Measurements from ENCODE around the gene TRIM65. TPM values are rescaled to one million over a fixed set of nuclear protein-coding genes. Genes with fewer than 3 reads are reported as not detected.

TRIM65 gene
- total and polyA plus RNA-seq, 2 of the 13 experiments (the other 11 are each of a cell fraction or from before 2014, with no cell fraction given): 10.3 to 22.4 TPM

GRCh38 chr17:75878174-75878998, 18.4 kb downstream of the TRIM65 start, which contains the start of gene TRIM47 (continued):
- TF ChIP-seq CCDC6 (CRISPR knock-in tag; IDR thresholded peaks at IDR 0.05): peak; percentile 42
- 0 out of 2 replicates have a peak, but pooled peaks have one; percentile 38 for TF ChIP-seq TEAD2 (CRISPR knock-in tag; IDR thresholded peaks at IDR 0.05)
- no peak for TF ChIP-seq ATF1 (CRISPR knock-in tag; IDR thresholded peaks at IDR 0.05)
- peak; percentile 48; the same call in 1 of the 2 replicates for TF ChIP-seq JUND (CRISPR knock-in tag; IDR thresholded peaks at IDR 0.05)
- TF ChIP-seq ZNF713 (CRISPR knock-in tag; IDR thresholded peaks at IDR 0.05): peak; percentile 50; the same call in 1 of the 2 replicates
- TF ChIP-seq ZNF562 (CRISPR knock-in tag; IDR thresholded peaks at IDR 0.05; ENCODE audit: borderline replicate concordance): no peak
- peak; percentile 52 for TF ChIP-seq FOXC1 (CRISPR knock-in tag; IDR thresholded peaks at IDR 0.05; ENCODE audit: borderline replicate concordance)
- no peak for TF ChIP-seq ZNF644 (CRISPR knock-in tag; IDR thresholded peaks at IDR 0.05; ENCODE audit: low read depth)
- no peak for TF ChIP-seq ZNF724P (CRISPR knock-in tag; IDR thresholded peaks at IDR 0.05; ENCODE audit: borderline replicate concordance)
- peak; percentile 60; the same call in 1 of the 2 replicates for TF ChIP-seq ZFP1 (CRISPR knock-in tag; IDR thresholded peaks at IDR 0.05)
- TF ChIP-seq SIX4 (CRISPR knock-in tag; IDR thresholded peaks at IDR 0.05): peak; percentile 32; the same call in 1 of the 2 replicates
- peak; percentile 57 for TF ChIP-seq ZNF232 (CRISPR knock-in tag; IDR thresholded peaks at IDR 0.05; ENCODE audit: borderline replicate concordance)
- no peak for TF ChIP-seq ZNF879 (CRISPR knock-in tag; IDR thresholded peaks at IDR 0.05)
- no peak for TF ChIP-seq ZNF883 (CRISPR knock-in tag; IDR thresholded peaks at IDR 0.05; ENCODE audit: not compliant biosample characterization)
- TF ChIP-seq CREM (IDR thresholded peaks at IDR 0.05): no peak; the same call in 1 of the 2 replicates
- TF ChIP-seq CREM (CRISPR knock-in tag; IDR thresholded peaks at IDR 0.05): 0 out of 2 replicates have a peak, but pooled peaks have one; percentile 23
- peak; percentile 72; the same call in 1 of the 2 replicates for TF ChIP-seq ZNF790 (CRISPR knock-in tag; IDR thresholded peaks at IDR 0.05; ENCODE audit: borderline replicate concordance)
- TF ChIP-seq ZFP41 (CRISPR knock-in tag; IDR thresholded peaks at IDR 0.05; ENCODE audit: borderline replicate concordance): 0 out of 2 replicates have a peak, but pooled peaks have one; percentile 53
- peak; percentile 71 for TF ChIP-seq PAXIP1 (CRISPR knock-in tag; conservative IDR thresholded peaks at IDR 0.05)
- TF ChIP-seq ZBTB3 (CRISPR knock-in tag; IDR thresholded peaks at IDR 0.05; ENCODE audit: borderline replicate concordance, low read depth): no peak
- TF ChIP-seq SOX13 (IDR thresholded peaks at IDR 0.05): no peak
- no peak; a peak in 1 of 4 replicates for TF ChIP-seq SOX13 (CRISPR knock-in tag; conservative IDR thresholded peaks at IDR 0.05 in 1 of 2, IDR thresholded peaks at IDR 0.05 in 1 of 2)
- no peak for TF ChIP-seq RNF2 (conservative IDR thresholded peaks at IDR 0.05; ENCODE audit: low read depth)
- peak; percentile 75 for TF ChIP-seq SP5 (CRISPR knock-in tag; IDR thresholded peaks at IDR 0.05; ENCODE audit: borderline replicate concordance, low read depth)
- peak; percentile 88 for TF ChIP-seq TBX3 (IDR thresholded peaks at IDR 0.05; ENCODE audit: borderline replicate concordance)
- peak; percentile 21; the same call in 1 of the 2 replicates for TF ChIP-seq ZNF607 (CRISPR knock-in tag; IDR thresholded peaks at IDR 0.05; ENCODE audit: borderline replicate concordance)
- no peak; the same call in none of the 2 replicates for TF ChIP-seq SNAPC5 (CRISPR knock-in tag; IDR thresholded peaks at IDR 0.05; ENCODE audit: borderline replicate concordance)
- TF ChIP-seq ZIK1 (CRISPR knock-in tag; IDR thresholded peaks at IDR 0.05; ENCODE audit: borderline replicate concordance, low read depth): peak; percentile 39
- TF ChIP-seq JUNB (CRISPR knock-in tag; IDR thresholded peaks at IDR 0.05; ENCODE audit: borderline replicate concordance): no peak

Measured in HepG2 (cell line).